NB4 (cell line): ENCODE results near the gene KIF6.
"Not testable (repeated sequence)": the region's sequence is repeated elsewhere in the genome, so short reads cannot be mapped to it uniquely, and the experiment has no call there.

Experiments used
- DNase-seq: peaks from one replicate; pipeline ENCODE4 v3.0.0; 2010; ENCODE audit warnings: low read depth
- H3K4me3 ChIP-seq: one replicate; pipeline ENCODE4 v1.5.1; 2011; ENCODE audit warnings: mild to moderate bottlenecking, low read depth, low read length, moderate library complexity
- MYC ChIP-seq: IDR thresholded peaks from 2 replicates; pipeline ENCODE4 v1.6.1; 2011; ENCODE audit warnings: low read depth, low read length
- POLR2A ChIP-seq: IDR thresholded peaks from 2 replicates; pipeline ENCODE4 v1.6.1; 2011; ENCODE audit warnings: mild to moderate bottlenecking; ENCODE audit not compliant: insufficient read length; ENCODE audit errors: extremely low read depth
- TF ChIP-seq, protein P1 (sequence below): IDR thresholded peaks from 2 replicates; pipeline ENCODE4 v1.6.1; 2011; ENCODE audit warnings: low read depth, low read length
- TF ChIP-seq, protein P2 (sequence below): IDR thresholded peaks from one replicate; pipeline ENCODE4 v1.5.1; 2012; ENCODE audit warnings: low read depth, low read length

Gene KIF6

DNA sequence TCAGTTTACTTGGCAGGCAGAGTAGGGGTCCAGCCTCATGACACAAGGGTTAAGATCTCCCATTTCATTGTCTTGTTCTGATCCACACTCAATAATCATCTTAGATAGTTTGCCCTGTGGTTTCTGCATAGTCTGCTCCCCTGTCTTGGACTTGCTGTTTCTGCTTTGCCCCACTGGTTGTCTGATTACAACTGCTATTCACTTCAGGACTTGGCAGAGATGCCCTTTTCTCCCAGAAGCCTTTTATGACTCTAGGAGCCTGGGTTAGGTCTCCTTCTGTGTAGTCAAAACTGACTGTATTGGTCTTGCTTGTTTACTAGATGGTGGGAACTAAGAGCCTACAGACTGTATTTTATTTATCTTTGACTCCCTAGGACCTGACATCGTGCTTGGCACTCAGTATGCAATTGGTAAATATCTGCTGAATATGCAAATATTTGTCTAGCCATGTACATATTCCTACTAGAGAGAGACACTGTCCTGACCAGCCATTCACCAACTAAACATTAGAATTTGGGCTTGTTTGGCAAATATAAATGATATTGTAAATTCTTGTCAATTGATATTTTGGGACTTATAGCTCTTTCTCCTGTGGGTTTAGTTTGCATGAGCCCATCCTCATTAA, 236.8 kb downstream of the KIF6 start:
- no peak overlapping the region for H3K4me3 ChIP-seq
- no peak for DNase-seq

DNA sequence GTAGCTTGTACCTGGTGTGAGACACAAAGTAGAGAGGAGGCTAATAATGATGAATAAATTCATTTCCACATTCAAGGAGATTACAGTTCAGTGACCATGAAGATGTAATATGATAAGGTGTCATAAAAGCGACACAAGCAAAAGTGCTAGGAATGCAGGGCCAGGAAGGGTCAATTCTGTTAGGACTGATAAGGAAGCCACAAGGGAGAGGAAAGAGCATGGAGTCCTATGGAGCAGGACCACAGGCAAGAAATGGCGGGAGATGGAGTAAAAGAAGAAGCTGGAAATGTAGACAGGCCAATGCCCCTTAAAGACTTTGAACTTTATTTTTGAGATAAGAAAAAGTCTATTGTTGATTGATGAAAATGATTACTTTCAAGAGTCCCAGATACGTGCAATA, 240.9 kb downstream of the KIF6 start:
- H3K4me3 ChIP-seq, result no peak overlapping the region
- no peak for DNase-seq
- no peak for TF ChIP-seq POLR2A
- TF ChIP-seq, protein P1, sequence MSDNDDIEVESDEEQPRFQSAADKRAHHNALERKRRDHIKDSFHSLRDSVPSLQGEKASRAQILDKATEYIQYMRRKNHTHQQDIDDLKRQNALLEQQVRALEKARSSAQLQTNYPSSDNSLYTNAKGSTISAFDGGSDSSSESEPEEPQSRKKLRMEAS, result no peak
- TF ChIP-seq, protein P2, sequence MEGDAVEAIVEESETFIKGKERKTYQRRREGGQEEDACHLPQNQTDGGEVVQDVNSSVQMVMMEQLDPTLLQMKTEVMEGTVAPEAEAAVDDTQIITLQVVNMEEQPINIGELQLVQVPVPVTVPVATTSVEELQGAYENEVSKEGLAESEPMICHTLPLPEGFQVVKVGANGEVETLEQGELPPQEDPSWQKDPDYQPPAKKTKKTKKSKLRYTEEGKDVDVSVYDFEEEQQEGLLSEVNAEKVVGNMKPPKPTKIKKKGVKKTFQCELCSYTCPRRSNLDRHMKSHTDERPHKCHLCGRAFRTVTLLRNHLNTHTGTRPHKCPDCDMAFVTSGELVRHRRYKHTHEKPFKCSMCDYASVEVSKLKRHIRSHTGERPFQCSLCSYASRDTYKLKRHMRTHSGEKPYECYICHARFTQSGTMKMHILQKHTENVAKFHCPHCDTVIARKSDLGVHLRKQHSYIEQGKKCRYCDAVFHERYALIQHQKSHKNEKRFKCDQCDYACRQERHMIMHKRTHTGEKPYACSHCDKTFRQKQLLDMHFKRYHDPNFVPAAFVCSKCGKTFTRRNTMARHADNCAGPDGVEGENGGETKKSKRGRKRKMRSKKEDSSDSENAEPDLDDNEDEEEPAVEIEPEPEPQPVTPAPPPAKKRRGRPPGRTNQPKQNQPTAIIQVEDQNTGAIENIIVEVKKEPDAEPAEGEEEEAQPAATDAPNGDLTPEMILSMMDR, result no peak
- no peak for TF ChIP-seq MYC

More for the DNA sequence above, 236.8 kb downstream of the KIF6 start:
- TF ChIP-seq, protein P1, result no peak
- no peak for TF ChIP-seq POLR2A
- TF ChIP-seq MYC, result no peak
- TF ChIP-seq, protein P2, result no peak

DNA sequence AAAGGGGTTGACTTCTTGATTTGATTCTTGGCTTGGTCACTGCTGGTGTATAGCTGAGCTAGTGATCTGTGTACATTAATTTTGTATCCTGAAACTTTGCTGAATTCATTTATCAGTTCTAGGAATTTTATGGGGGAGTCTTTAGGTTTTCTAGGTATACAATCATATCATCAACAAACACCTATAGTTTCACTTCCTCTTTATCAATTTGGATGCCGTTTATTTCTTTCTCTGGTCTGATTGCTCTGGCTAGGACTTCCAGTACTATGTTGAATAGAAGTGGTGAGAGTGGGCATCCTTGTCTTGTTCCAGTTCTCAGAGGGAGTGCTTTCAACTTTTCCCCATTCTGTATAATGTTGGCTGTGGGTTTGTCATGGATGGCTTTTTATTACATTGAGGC, 245.4 kb downstream of the KIF6 start:
- not testable (repeated sequence) for DNase-seq, H3K4me3 ChIP-seq

DNA sequence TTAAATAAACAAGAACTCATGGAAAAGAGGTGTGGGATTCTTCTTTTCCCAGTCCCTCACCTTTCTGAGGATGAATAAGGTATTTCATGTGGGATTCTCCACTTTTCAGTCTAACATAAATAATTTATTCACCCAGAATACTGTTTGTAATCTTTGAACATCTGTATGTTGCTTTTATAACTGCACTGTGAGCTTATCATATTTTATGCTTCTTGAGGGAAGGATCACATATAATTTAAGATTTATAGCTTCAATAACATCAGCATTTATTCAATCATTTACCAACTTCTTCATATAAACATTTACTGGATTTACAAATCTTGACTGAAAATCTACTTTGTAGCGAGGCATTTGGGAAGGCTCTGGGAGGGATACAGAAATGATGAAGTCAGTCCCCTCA, 248.5 kb downstream of the KIF6 start:
- DNase-seq, result no peak
- TF ChIP-seq, protein P1, result no peak
- TF ChIP-seq, protein P2, result no peak
- TF ChIP-seq MYC, result no peak
- TF ChIP-seq POLR2A, result no peak
- H3K4me3 ChIP-seq, result no peak overlapping the region

DNA sequence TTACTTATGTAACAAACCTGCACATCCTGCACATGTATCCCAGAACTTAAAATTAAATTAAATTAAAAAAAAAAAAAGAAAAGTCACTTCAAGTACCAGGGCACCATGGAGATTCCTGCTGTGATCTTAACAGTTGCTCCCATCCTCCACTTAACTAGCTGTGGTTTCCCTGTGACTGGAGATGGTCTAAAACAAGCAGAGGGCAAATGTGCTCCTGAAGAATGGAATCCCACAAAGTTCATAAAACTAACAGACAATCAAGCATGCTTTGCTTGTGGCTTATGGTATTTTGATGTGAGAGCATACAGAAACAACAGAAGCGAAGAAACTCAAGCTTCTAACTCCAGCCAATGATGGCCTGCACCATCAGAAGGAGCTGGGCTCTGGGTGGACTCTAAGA, 249.1 kb downstream of the KIF6 start:
- DNase-seq, result no peak
- H3K4me3 ChIP-seq, result no peak overlapping the region
- TF ChIP-seq POLR2A (no peak), MYC (no peak)
- TF ChIP-seq, protein P2, result no peak
- TF ChIP-seq, protein P1, result no peak

DNA sequence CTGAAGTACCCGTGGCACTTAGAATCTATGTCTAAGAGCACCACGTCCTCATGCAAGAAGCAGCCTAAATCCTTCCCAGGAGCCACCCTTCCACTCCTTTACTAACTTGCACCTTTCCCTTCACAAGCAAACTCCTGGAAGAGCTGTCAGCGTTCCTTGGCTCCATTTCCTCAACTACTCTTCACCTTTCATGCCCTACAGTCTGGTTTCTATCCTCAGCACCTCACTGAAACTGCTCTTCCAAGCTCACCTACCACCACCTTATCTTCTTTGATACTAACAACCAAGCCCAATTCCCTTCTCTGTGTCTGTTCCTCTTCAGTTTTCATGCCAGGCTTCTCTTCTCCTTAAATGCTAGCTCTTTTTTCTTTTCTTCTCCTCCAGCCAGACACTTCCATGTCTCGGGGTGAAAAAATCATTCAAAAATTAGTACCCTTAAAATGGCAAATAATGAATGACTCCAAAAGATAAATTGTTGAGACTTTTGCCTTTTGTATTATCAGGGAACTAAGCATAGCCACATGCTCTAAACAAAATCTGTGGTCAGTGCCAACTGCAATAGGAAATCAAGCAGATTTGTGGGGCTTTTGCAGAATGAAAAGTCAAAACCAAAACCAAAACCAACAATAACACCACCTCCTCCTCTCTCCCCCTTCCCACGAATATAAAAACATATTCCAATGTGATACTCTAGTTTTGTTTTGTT, 253.1 kb downstream of the KIF6 start:
- TF ChIP-seq, protein P2, result no peak
- TF ChIP-seq POLR2A (no peak), MYC (no peak)
- TF ChIP-seq, protein P1, result no peak
- DNase-seq, result no peak
- no peak overlapping the region for H3K4me3 ChIP-seq
